Upper lobe of left lung (tissue), 6 donors: Measurements from ENCODE around the gene CPNE4. TPM values are rescaled to one million over a fixed set of nuclear protein-coding genes. Genes with fewer than 3 reads are reported as not detected.
A peak's percentile ranks its signal among the peaks of the same experiment; 100 is the strongest.
"Not testable (repeated sequence)": the region's sequence is repeated elsewhere in the genome, so short reads cannot be mapped to it uniquely, and the experiment has no call there.

Experiments used
- ATAC-seq, 2 donors: fragments of 200-7000 bp; cut with Tn5 transposase; one replicate each; pipeline ENCODE4 v1.9.1; 2022; ENCODE audit warnings: mild to moderate bottlenecking in 2 of 2, moderate library complexity in 2 of 2; ENCODE audit not compliant: low FRiP score in 2 of 2
- DNase-seq, 2 donors: peaks; one replicate each; pipeline ENCODE4 v3.0.0-alpha.2; 2019 to 2020
- H3K27ac ChIP-seq, 4 donors: fragments of 200-600 bp; sonication (generic); one replicate each; pipeline ENCODE4 v1.5.1; 2016 to 2019
- H3K27me3 ChIP-seq, 4 donors: fragments of 200-600 bp; sonication (generic); one replicate each; pipeline ENCODE4 v1.5.1; 2017 to 2019
- H3K36me3 ChIP-seq, 4 donors: fragments of 200-600 bp; sonication (generic); one replicate each; pipeline ENCODE4 v1.5.1; 2016 to 2019
- H3K4me1 ChIP-seq, 4 donors: fragments of 200-600 bp; sonication (generic); one replicate each; pipeline ENCODE4 v1.5.1; 2018 to 2019
- H3K4me3 ChIP-seq, 4 donors: fragments of 200-600 bp; sonication (generic); one replicate each; pipeline ENCODE4 v1.5.1; 2017 to 2019; ENCODE audit warnings: mild to moderate bottlenecking in 2 of 4, moderate library complexity in 1 of 4
- H3K9me3 ChIP-seq, 4 donors: fragments of 200-600 bp; sonication (generic); one replicate each; pipeline ENCODE4 v1.5.1; 2018 to 2019
- CTCF ChIP-seq, 6 experiments: fragments of 450-650 bp in 4 of 6; fragments of 200-600 bp in 2 of 6; sonication (generic) in 2 of 6; IDR thresholded peaks; one replicate each; pipeline ENCODE4 v1.5.1; 2016 to 2019; ENCODE audit warnings: antibody characterized with exemption in 6 of 6
- EP300 ChIP-seq, 4 donors: sonication (generic); formaldehyde crosslinking; IDR thresholded peaks; one replicate each; pipeline ENCODE4 v1.5.1; 2017; ENCODE audit warnings: antibody characterized with exemption in 4 of 4, control low read depth in 2 of 4
- POLR2A ChIP-seq, 4 donors: fragments of 450-650 bp; IDR thresholded peaks; one replicate each; pipeline ENCODE4 v1.5.1; 2016 to 2017; ENCODE audit warnings: antibody characterized with exemption in 4 of 4, mild to moderate bottlenecking in 2 of 4
- POLR2AphosphoS5 ChIP-seq, 2 donors: sonication (generic); formaldehyde crosslinking; IDR thresholded peaks; one replicate each; pipeline ENCODE4 v1.5.1; 2017; ENCODE audit warnings: antibody characterized with exemption in 2 of 2
- WGBS, 2 donors: methylation state at CpG; one replicate each; pipeline ENCODE4 v1.1.5; 2017 to 2018; 5-methylcytosine and 5-hydroxymethylcytosine counted together
- total RNA-seq, 6 donors: library from RNA; depleted of rRNA in 4 of 6; stranded (reverse); fragments of >200 nt in 4 of 6; gene quantifications; one replicate each; pipeline versions ENCODE4 v1.1.0 to v1.2.1, GENCODE V29; 2016 to 2021
- donor health status: DM: no; HTN: no; CAD: no; lungs with moderate emphysema.
- donor health status: DM: no; HTN: yes; CAD: no; lungs with severe emphysema.

Gene CPNE4
- total RNA-seq, 6 donors from 2014 or later, result 0.34 to 2.1 (median 0.47) TPM; not detected in 3

GRCh38 chr3:131501949-131502348 is 532.9 kb downstream of the CPNE4 start:
- Histone ChIP-seq H3K9me3 (no peaks in the 10 kb centered on the region), H3K36me3 (peaks cover 8 to 34% (median 18%) of the 10 kb centered on the region in 4 donors), H3K27ac (peak overlapping the region in 2 of 4 donors; percentile 80 to 82), H3K4me3 (peak overlapping the region; percentile 81 to 95 (median 86)), H3K27me3 (no peaks in the 10 kb centered on the region), H3K4me1 (peaks cover 15 to 21% (median 18%) of the 10 kb centered on the region in 4 donors)
- TF ChIP-seq EP300 (IDR thresholded peaks at IDR 0.05) (no peak), POLR2AphosphoS5 (IDR thresholded peaks at IDR 0.05) (no peak), CTCF (IDR thresholded peaks at IDR 0.05) (no peak), POLR2A (IDR thresholded peaks at IDR 0.05) (no peak)
- no peak for DNase-seq
- ATAC-seq, result no peak
- WGBS, 2 donors, result 49 to 63% methylated on average over 2 of the region's 2 CpGs

GRCh38 chr3:131494706-131495105 is 540.1 kb downstream of the CPNE4 start:
- H3K36me3 ChIP-seq, result peaks cover 13 to 80% (median 34%) of the 10 kb centered on the region in 4 donors
- no peak for TF ChIP-seq POLR2A (IDR thresholded peaks at IDR 0.05)
- TF ChIP-seq POLR2AphosphoS5 (IDR thresholded peaks at IDR 0.05), result no peak
- no peak for TF ChIP-seq EP300 (IDR thresholded peaks at IDR 0.05)
- no peak for TF ChIP-seq CTCF (IDR thresholded peaks at IDR 0.05)

GRCh38 chr3:131491775-131492174 is 543.0 kb downstream of the CPNE4 start:
- DNase-seq (no peak), ATAC-seq (no peak)
- H3K9me3 ChIP-seq, result no peaks in the 10 kb centered on the region
- TF ChIP-seq EP300 (IDR thresholded peaks at IDR 0.05), result no peak
- TF ChIP-seq POLR2A (IDR thresholded peaks at IDR 0.05), result no peak
- TF ChIP-seq POLR2AphosphoS5 (IDR thresholded peaks at IDR 0.05), result no peak
- no peak for TF ChIP-seq CTCF (IDR thresholded peaks at IDR 0.05)
- H3K4me3 ChIP-seq, result no peak overlapping the region
- H3K4me1 ChIP-seq, result no peaks in the 10 kb centered on the region
- no peaks in the 10 kb centered on the region for H3K27me3 ChIP-seq
- H3K27ac ChIP-seq, result no peak overlapping the region
- H3K36me3 ChIP-seq, result peaks cover 2 to 76% (median 21%) of the 10 kb centered on the region in 4 donors
- 93 to 97% methylated on average over 2 of the region's 2 CpGs for WGBS, 2 donors

More at GRCh38 chr3:131494706-131495105, 540.1 kb downstream of the CPNE4 start:
- H3K27me3 ChIP-seq, result no peaks in the 10 kb centered on the region
- no peaks in the 10 kb centered on the region for H3K9me3 ChIP-seq
- no peak for ATAC-seq
- 90% methylated on average over 1 of the region's 1 CpG for WGBS, 2 donors
- no peak overlapping the region for H3K4me3 ChIP-seq
- no peak for DNase-seq
- H3K4me1 ChIP-seq, result no peaks in the 10 kb centered on the region
- no peak overlapping the region for H3K27ac ChIP-seq

GRCh38 chr3:131491084-131491483 is 543.7 kb downstream of the CPNE4 start:
- H3K36me3 ChIP-seq, result peaks cover 0 to 72% (median 17%) of the 10 kb centered on the region in 4 donors
- no peaks in the 10 kb centered on the region for H3K4me1 ChIP-seq
- no peaks in the 10 kb centered on the region for H3K27me3 ChIP-seq
- no peak for TF ChIP-seq EP300 (IDR thresholded peaks at IDR 0.05)
- no peak for TF ChIP-seq POLR2AphosphoS5 (IDR thresholded peaks at IDR 0.05)
- no peak for TF ChIP-seq CTCF (IDR thresholded peaks at IDR 0.05)
- no peak for TF ChIP-seq POLR2A (IDR thresholded peaks at IDR 0.05)
- DNase-seq (no peak), ATAC-seq (no peak)
- H3K27ac ChIP-seq, result no peak overlapping the region
- no peak overlapping the region for H3K4me3 ChIP-seq
- no peaks in the 10 kb centered on the region for H3K9me3 ChIP-seq
- WGBS, 2 donors, result 88 to 96% methylated on average over 2 of the region's 2 CpGs

GRCh38 chr3:131486545-131486944 is 548.3 kb downstream of the CPNE4 start:
- WGBS, 2 donors, result 75 to 85% methylated on average over 3 of the region's 3 CpGs
- peaks cover 0 to 67% (median 9%) of the 10 kb centered on the region in 4 donors for H3K36me3 ChIP-seq
- not testable (repeated sequence) for H3K27ac ChIP-seq, H3K4me1 ChIP-seq, H3K27me3 ChIP-seq, DNase-seq, H3K9me3 ChIP-seq, ATAC-seq, H3K4me3 ChIP-seq
